Trophoblast cell (in vitro differentiated cells and primary cell): ENCODE data around the gene ROCK2.

Source experiments
- DNase-seq, 2 donors: peaks; one replicate each; pipeline ENCODE4 v3.0.0-alpha.2; 2016
- H2AFZ ChIP-seq: 2 replicates; pipeline ENCODE4 v1.6.1; 2013; ENCODE audit warnings: low read length, moderate library complexity, mild to moderate bottlenecking; ENCODE audit not compliant: insufficient read depth, poor library complexity
- H2AK5ac ChIP-seq: 2 replicates; pipeline ENCODE4 v1.6.1; 2013; ENCODE audit warnings: mild to moderate bottlenecking, low read length
- H2BK120ac ChIP-seq: 2 replicates; pipeline ENCODE4 v1.6.1; 2013; ENCODE audit warnings: low read length, mild to moderate bottlenecking, moderate library complexity; ENCODE audit not compliant: insufficient read depth, poor library complexity
- H2BK12ac ChIP-seq: 2 replicates; pipeline ENCODE4 v1.6.1; 2013; ENCODE audit warnings: mild to moderate bottlenecking, low read length, moderate library complexity
- H2BK5ac ChIP-seq: 2 replicates; pipeline ENCODE4 v1.6.1; 2013; ENCODE audit warnings: low read length, low read depth, moderate library complexity, mild to moderate bottlenecking; ENCODE audit not compliant: poor library complexity
- H3K14ac ChIP-seq: 2 replicates; pipeline ENCODE4 v1.6.1; 2013; ENCODE audit warnings: mild to moderate bottlenecking, low read length
- H3K18ac ChIP-seq: 2 replicates; pipeline ENCODE4 v1.6.1; 2013; ENCODE audit warnings: mild to moderate bottlenecking, low read length
- H3K23ac ChIP-seq: 2 replicates; pipeline ENCODE4 v1.6.1; 2013; ENCODE audit warnings: low read length
- H3K27ac ChIP-seq: 2 replicates; pipeline ENCODE4 v1.5.1; 2013; ENCODE audit warnings: low read depth, mild to moderate bottlenecking, inconsistent platforms, low read length, moderate library complexity
- H3K27me3 ChIP-seq: 2 replicates; pipeline ENCODE4 v1.6.1; 2013; ENCODE audit warnings: inconsistent platforms, mild to moderate bottlenecking, low read length, moderate library complexity; ENCODE audit not compliant: insufficient read depth
- H3K36me3 ChIP-seq, 2 experiments: 1 replicate in 1 of 2; 2 replicates in 1 of 2; pipeline ENCODE4 v1.6.1; 2013; ENCODE audit warnings: low read length in 2 of 2, mild to moderate bottlenecking in 2 of 2, moderate library complexity in 1 of 2; ENCODE audit not compliant: insufficient read depth in 2 of 2, control insufficient read depth in 1 of 2
- H3K4ac ChIP-seq: 2 replicates; pipeline ENCODE4 v1.6.1; 2013; ENCODE audit warnings: low read depth, mild to moderate bottlenecking, low read length, moderate library complexity
- H3K4me1 ChIP-seq, 2 experiments: 1 replicate in 1 of 2; 2 replicates in 1 of 2; pipeline ENCODE4 v1.6.1; 2013; ENCODE audit warnings: low read length in 2 of 2, mild to moderate bottlenecking in 2 of 2, moderate library complexity in 1 of 2; ENCODE audit not compliant: insufficient read depth in 2 of 2, control insufficient read depth in 1 of 2
- H3K4me2 ChIP-seq: 2 replicates; pipeline ENCODE4 v1.6.1; 2013; ENCODE audit warnings: inconsistent platforms, mild to moderate bottlenecking, low read length, moderate library complexity
- H3K4me3 ChIP-seq: 2 replicates; pipeline ENCODE4 v1.5.1; 2013; ENCODE audit warnings: mild to moderate bottlenecking, low read depth, low read length, inconsistent platforms
- H3K79me1 ChIP-seq: one replicate; pipeline ENCODE4 v1.6.1; 2013; ENCODE audit warnings: low read length
- H3K79me2 ChIP-seq: 2 replicates; pipeline ENCODE4 v1.6.1; 2013; ENCODE audit warnings: low read length, mild to moderate bottlenecking; ENCODE audit not compliant: control insufficient read depth, insufficient read depth, poor library complexity
- H3K9ac ChIP-seq: 2 replicates; pipeline ENCODE4 v1.6.1; 2013; ENCODE audit warnings: mild to moderate bottlenecking, low read length
- H3K9me3 ChIP-seq: 2 replicates; pipeline ENCODE4 v1.6.1; 2013; ENCODE audit warnings: low read depth, mild to moderate bottlenecking, control low read depth, inconsistent platforms, low read length; ENCODE audit not compliant: insufficient read depth
- H4K12ac ChIP-seq: 2 replicates; pipeline ENCODE4 v1.6.1; 2013; ENCODE audit warnings: low read depth, mild to moderate bottlenecking, low read length, moderate library complexity
- H4K8ac ChIP-seq: 2 replicates; pipeline ENCODE4 v1.6.1; 2013; ENCODE audit warnings: low read depth, mild to moderate bottlenecking, low read length, moderate library complexity
- H4K91ac ChIP-seq: one replicate; pipeline ENCODE4 v1.6.1; 2013; ENCODE audit warnings: low read depth, mild to moderate bottlenecking, low read length, moderate library complexity
- WGBS: extraction: QIAGEN DNeasy Blood & Tissue Kit; methylation state at CpG from one replicate; pipeline ENCODE4 v1.1.7; 2013; ENCODE audit warnings: missing lambda C conversion rate; ENCODE audit not compliant: insufficient read length, insufficient coverage; ENCODE audit errors: extremely low coverage; 5-methylcytosine and 5-hydroxymethylcytosine counted together

Gene ROCK2

GRCh38 chr2:11243512-11243911 lies 100.9 kb downstream of the ROCK2 start:
- no peak overlapping the region for H3K4ac ChIP-seq
- no peak overlapping the region for H3K9ac ChIP-seq
- H3K9me3 ChIP-seq: no peaks in the 10 kb centered on the region
- no peaks in the 10 kb centered on the region for H3K79me1 ChIP-seq
- H3K18ac ChIP-seq: no peak overlapping the region
- no peak overlapping the region for H3K27ac ChIP-seq
- no peak overlapping the region for H2AK5ac ChIP-seq
- H3K27me3 ChIP-seq: no peaks in the 10 kb centered on the region
- no peak overlapping the region for H3K14ac ChIP-seq
- no CpG with 5 or more reads among the region's 1 CpG for WGBS
- H4K91ac ChIP-seq: no peak overlapping the region
- H2BK12ac ChIP-seq: no peak overlapping the region
- no peaks in the 10 kb centered on the region for H3K4me1 ChIP-seq
- H2BK120ac ChIP-seq: no peak overlapping the region
- H3K36me3 ChIP-seq: peaks cover 7 to 10% of the 10 kb centered on the region in 2 experiments
- no peak overlapping the region for H3K4me3 ChIP-seq
- H2AFZ ChIP-seq: no peak overlapping the region
- no peak overlapping the region for H3K23ac ChIP-seq
- H4K12ac ChIP-seq: no peak overlapping the region
- H3K79me2 ChIP-seq: no peaks in the 10 kb centered on the region
- no peak overlapping the region for H3K4me2 ChIP-seq
- DNase-seq: no peak
- H4K8ac ChIP-seq: no peak overlapping the region
- no peak overlapping the region for H2BK5ac ChIP-seq

GRCh38 chr2:11242542-11243174 lies 101.8 kb downstream of the ROCK2 start:
- Histone ChIP-seq H2AFZ (no peak overlapping the region), H3K36me3 (peaks cover 2 to 10% of the 10 kb centered on the region in 2 experiments), H4K8ac (no peak overlapping the region), H3K79me2 (no peaks in the 10 kb centered on the region), H3K27ac (no peak overlapping the region), H2BK5ac (no peak overlapping the region), H2BK120ac (no peak overlapping the region), H3K23ac (no peak overlapping the region), H3K14ac (no peak overlapping the region), H3K79me1 (no peaks in the 10 kb centered on the region), H3K4me2 (no peak overlapping the region), H3K18ac (no peak overlapping the region), H3K9ac (peak overlapping the region; percentile 25), H3K4ac (no peak overlapping the region), H4K91ac (no peak overlapping the region), H3K4me3 (no peak overlapping the region), H2BK12ac (no peak overlapping the region), H4K12ac (no peak overlapping the region), H3K27me3 (no peaks in the 10 kb centered on the region), H3K9me3 (no peaks in the 10 kb centered on the region), H2AK5ac (no peak overlapping the region), H3K4me1 (no peaks in the 10 kb centered on the region)
- no CpG with 5 or more reads among the region's 2 CpGs for WGBS
- DNase-seq: no peak

DNA sequence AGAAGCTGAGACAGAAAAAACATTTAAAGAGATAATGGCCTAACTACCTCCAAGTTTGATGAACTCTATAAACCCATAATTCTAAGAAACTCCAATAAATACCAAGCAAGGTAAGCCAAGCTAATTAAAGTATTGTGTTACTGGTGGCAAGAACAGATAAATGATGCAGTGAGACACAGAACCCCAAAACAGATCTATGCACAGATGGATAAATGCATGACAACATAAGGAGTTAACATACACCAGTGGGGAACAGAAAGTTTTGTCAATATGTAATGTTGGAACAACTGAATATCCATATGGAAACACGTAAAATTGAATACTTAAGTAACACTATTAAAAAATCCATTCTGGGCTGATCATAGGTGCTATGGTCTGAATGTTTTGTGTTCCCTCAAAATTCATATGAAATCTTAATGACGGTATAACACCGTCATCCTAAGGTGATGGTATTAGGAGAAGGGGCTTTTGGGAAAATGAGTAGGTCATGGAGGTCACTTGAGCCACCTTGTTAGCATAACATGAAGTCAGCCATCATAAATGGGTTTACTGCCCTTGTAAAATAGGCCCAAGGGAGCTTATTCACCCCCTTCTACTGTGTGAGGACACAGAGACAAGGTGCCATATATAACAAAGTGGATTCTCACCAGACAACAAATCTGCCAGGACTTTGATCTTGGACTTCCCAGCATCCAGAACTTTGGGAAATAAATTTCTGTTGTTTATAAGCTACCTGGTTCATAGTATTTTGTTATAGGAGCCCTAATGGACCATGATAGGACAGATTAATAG lies 102.8 kb downstream of the ROCK2 start:
- H2BK12ac ChIP-seq: no peak overlapping the region

DNA sequence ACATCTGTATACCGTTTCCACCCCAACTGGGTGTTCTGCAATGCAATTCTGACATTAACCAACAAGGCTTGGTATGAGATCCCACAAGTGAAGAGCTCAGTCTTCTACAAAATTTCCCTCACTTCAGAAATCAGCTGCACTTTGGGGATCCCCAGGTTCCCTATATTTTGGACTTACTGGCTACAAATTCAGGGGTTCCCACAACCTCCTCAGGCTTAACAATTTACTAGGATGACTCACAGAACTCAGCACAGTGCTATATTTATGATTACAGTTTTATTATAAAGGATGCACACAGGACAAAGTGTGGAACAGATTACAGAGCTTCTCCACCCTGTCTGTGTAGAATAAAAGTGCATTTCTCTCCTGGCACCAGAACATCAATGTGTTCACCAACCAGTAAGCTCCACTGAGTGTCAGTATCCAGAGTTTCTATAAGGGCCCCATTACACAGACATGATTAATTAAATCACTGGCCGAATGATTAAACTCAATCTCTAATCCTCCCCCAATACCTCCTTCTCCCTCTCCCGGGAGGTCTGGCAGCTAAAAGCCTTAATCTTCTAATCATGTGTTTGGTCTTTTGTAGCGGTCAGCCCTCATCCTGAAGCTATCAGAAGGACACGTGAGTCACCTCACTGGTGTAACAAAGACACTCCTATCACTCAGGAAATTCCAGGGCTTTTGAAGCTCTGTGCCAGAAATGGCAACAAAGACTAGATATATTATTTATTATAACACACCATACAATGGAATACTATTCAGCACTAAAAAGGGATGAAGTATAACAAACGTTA lies 104.6 kb downstream of the ROCK2 start:
- Histone ChIP-seq H2BK120ac (no peak overlapping the region), H3K79me2 (no peaks in the 10 kb centered on the region), H3K4ac (no peak overlapping the region), H4K8ac (no peak overlapping the region), H3K4me1 (no peaks in the 10 kb centered on the region), H3K79me1 (no peaks in the 10 kb centered on the region), H3K36me3 (peaks cover 0 to 8% of the 10 kb centered on the region in 2 experiments), H4K12ac (no peak overlapping the region), H2AK5ac (no peak overlapping the region), H3K18ac (no peak overlapping the region), H2BK5ac (no peak overlapping the region), H4K91ac (no peak overlapping the region), H3K14ac (no peak overlapping the region), H2AFZ (no peak overlapping the region), H3K4me3 (no peak overlapping the region), H2BK12ac (no peak overlapping the region), H3K4me2 (no peak overlapping the region), H3K9ac (no peak overlapping the region), H3K27me3 (no peaks in the 10 kb centered on the region), H3K23ac (no peak overlapping the region), H3K27ac (no peak overlapping the region), H3K9me3 (no peaks in the 10 kb centered on the region)
- 100% methylated on average over 1 of the region's 6 CpGs for WGBS
- DNase-seq: peak; percentile 37 to 51

More for the DNA sequence above, 102.8 kb downstream of the ROCK2 start:
- Histone ChIP-seq H3K36me3 (peaks cover 0 to 8% of the 10 kb centered on the region in 2 experiments), H2AK5ac (no peak overlapping the region), H3K4me2 (no peak overlapping the region), H3K4me1 (no peaks in the 10 kb centered on the region), H2BK120ac (no peak overlapping the region), H3K4ac (no peak overlapping the region), H3K9ac (no peak overlapping the region), H4K91ac (no peak overlapping the region), H4K12ac (no peak overlapping the region), H3K27ac (no peak overlapping the region), H3K79me1 (no peaks in the 10 kb centered on the region), H2BK5ac (no peak overlapping the region), H3K4me3 (no peak overlapping the region), H3K9me3 (no peaks in the 10 kb centered on the region), H3K27me3 (no peaks in the 10 kb centered on the region), H3K14ac (no peak overlapping the region), H3K79me2 (no peaks in the 10 kb centered on the region), H4K8ac (no peak overlapping the region), H3K23ac (no peak overlapping the region), H2AFZ (no peak overlapping the region), H3K18ac (no peak overlapping the region)
- no peak for DNase-seq
- WGBS: no CpG with 5 or more reads among the region's 3 CpGs
